Lower lobe of right lung (tissue), 2 donors: ENCODE measurements around the gene MAPK9. TPM values are rescaled to one million over a fixed set of nuclear protein-coding genes. Genes with fewer than 3 reads are reported as not detected.
A peak's percentile ranks its signal among the peaks of the same experiment; 100 is the strongest.

Experiments
- ATAC-seq, 2 donors: fragments of 200-7000 bp; cut with Tn5 transposase; one replicate each; pipeline ENCODE4 v1.9.1; 2020 to 2022; ENCODE audit warnings: mild to moderate bottlenecking in 2 of 2, moderate library complexity in 2 of 2
- DNase-seq: peaks from one replicate; pipeline ENCODE4 v3.0.0-alpha.2; 2020
- H3K27ac ChIP-seq: fragments of 200-600 bp; one replicate; pipeline ENCODE4 v1.8.0; 2022
- H3K27me3 ChIP-seq: fragments of 200-600 bp; one replicate; pipeline ENCODE4 v1.8.0; 2022; ENCODE audit warnings: low read depth
- H3K36me3 ChIP-seq: fragments of 200-600 bp; one replicate; pipeline ENCODE4 v1.8.0; 2022; ENCODE audit warnings: mild to moderate bottlenecking
- H3K4me1 ChIP-seq: fragments of 200-600 bp; one replicate; pipeline ENCODE4 v1.8.0; 2022
- H3K4me3 ChIP-seq: fragments of 200-600 bp; one replicate; pipeline ENCODE4 v1.8.0; 2022; ENCODE audit warnings: mild to moderate bottlenecking
- H3K9me3 ChIP-seq: fragments of 200-600 bp; one replicate; pipeline ENCODE4 v1.8.0; 2022
- intact Hi-C: fragments of 100-400 bp; cut with DNase I; formaldehyde crosslinking; loops from one replicate; pipeline ENCODE4 v1.11.0; 2022
- total RNA-seq: library from RNA; stranded (reverse); fragmentation: NEBNext Ultra II Directional; extraction: Animal tissue kit (Norgen Biotek cat#: 25700); gene quantifications from one replicate; pipeline ENCODE4 v1.2.1, GENCODE V29; 2021
- TF ChIP-seq, protein P1 (sequence below): fragments of 200-600 bp; IDR thresholded peaks from one replicate; pipeline ENCODE4 v1.8.0; 2022; ENCODE audit warnings: antibody characterized with exemption, mild to moderate bottlenecking
- donor health status: DM: no; HTN: yes; CAD: no; lungs with severe emphysema.

Gene MAPK9
- total RNA-seq, 1 donor from 2014 or later = 43.1 TPM

DNA sequence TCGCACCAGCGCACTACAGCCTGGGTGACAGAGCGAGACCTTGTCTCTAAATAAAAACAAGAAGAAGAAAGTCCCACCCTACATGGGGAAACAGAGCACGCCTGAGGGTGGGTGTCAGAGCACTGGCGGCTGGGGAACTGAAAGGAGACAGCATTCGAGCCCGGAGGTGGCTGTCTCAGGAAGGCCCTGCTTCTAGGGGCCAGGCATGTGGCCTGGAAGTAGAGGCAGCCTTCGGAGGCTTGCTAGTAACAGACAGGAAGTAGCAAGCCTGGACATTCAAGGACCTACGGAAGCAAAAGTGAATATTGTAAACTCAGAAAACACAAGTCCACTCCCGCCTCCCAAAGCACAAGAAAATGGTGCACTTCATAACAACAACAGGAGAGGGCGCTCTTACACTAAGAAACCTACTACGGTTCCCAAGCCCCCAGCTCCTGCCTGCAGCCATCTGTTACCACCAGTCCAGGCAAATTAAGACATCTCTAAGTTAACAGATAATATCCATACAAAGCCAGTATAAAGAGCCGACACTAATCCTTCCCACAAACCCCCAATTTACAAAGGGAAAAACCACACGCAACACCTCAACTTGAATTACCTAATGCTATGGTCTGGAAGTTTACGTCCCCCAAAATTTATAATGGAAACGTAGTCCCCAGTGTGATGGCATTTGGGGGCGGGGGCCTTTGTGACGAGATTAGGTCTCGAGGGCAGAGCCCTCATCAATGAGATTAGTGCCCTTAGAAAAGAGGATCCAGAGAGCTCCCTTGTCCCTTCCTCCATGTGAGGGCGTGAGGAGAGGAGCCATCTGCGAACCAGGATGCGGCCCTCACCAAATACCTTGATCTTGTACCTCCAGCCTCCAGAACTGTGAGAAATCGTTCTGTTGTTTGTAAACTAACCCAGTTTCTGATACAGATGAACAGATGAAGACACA is 90.6 kb downstream of the MAPK9 start:
- DNase-seq = no peak
- intact Hi-C loops = no loop called here
- Histone ChIP-seq H3K36me3 (no peaks in the 10 kb centered on the region), H3K27ac (no peak overlapping the region), H3K27me3 (peaks cover 8% of the 10 kb centered on the region), H3K4me3 (no peak overlapping the region), H3K4me1 (no peaks in the 10 kb centered on the region), H3K9me3 (no peaks in the 10 kb centered on the region)
- ATAC-seq = no peak
- TF ChIP-seq, protein P1, sequence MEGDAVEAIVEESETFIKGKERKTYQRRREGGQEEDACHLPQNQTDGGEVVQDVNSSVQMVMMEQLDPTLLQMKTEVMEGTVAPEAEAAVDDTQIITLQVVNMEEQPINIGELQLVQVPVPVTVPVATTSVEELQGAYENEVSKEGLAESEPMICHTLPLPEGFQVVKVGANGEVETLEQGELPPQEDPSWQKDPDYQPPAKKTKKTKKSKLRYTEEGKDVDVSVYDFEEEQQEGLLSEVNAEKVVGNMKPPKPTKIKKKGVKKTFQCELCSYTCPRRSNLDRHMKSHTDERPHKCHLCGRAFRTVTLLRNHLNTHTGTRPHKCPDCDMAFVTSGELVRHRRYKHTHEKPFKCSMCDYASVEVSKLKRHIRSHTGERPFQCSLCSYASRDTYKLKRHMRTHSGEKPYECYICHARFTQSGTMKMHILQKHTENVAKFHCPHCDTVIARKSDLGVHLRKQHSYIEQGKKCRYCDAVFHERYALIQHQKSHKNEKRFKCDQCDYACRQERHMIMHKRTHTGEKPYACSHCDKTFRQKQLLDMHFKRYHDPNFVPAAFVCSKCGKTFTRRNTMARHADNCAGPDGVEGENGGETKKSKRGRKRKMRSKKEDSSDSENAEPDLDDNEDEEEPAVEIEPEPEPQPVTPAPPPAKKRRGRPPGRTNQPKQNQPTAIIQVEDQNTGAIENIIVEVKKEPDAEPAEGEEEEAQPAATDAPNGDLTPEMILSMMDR = peak; percentile 18

DNA sequence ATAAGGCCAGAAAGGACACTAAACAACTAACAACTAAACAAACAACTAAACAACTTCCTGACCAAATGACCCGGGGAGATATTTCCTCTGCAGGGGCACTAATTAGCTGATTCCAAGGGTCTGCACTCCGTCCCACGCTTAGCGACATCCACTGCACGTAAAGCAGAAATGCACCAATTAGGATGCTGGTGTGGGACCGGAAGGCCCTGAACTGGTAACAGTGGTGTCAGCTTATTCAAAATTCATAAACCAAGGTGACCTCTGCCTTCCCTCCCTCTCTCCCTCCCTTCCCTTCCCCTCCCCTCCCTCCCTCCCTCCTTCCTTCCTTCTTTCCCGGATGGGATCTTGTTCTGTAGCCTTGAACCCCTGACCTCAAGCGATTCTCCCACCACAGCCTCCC is 92.5 kb downstream of the MAPK9 start:
- Histone ChIP-seq H3K27me3 (peaks cover 6% of the 10 kb centered on the region), H3K27ac (no peak overlapping the region), H3K4me1 (no peaks in the 10 kb centered on the region), H3K9me3 (no peaks in the 10 kb centered on the region), H3K36me3 (no peaks in the 10 kb centered on the region), H3K4me3 (no peak overlapping the region)
- ATAC-seq (no peak), DNase-seq (no peak)
- intact Hi-C loops = no loop called here
- TF ChIP-seq, protein P1 = no peak

DNA sequence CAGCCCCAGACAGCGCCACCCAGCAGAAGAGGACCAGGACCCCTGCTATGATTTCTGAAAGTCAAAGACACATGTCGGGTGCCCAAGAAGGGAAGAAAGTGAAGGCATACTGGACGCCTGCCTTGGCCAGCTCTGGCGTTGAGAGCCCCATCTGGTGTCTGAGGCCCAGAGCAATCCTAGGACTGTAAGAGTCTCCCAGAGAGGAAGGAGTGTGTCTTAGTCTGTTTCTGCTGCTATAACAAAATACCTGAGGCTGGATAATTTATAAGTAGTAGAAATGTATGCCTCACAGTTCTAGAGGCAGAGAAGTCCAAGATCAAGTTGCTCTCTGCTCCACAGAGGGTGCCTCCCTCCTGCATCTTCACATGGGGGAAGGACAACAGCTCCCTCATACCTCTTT is 93.7 kb downstream of the MAPK9 start:
- intact Hi-C loops = no loop called here
- Histone ChIP-seq H3K4me1 (no peaks in the 10 kb centered on the region), H3K27me3 (peaks cover 4% of the 10 kb centered on the region), H3K36me3 (no peaks in the 10 kb centered on the region), H3K9me3 (no peaks in the 10 kb centered on the region), H3K4me3 (no peak overlapping the region), H3K27ac (no peak overlapping the region)
- TF ChIP-seq, protein P1 = no peak
- DNase-seq (no peak), ATAC-seq (no peak)

DNA sequence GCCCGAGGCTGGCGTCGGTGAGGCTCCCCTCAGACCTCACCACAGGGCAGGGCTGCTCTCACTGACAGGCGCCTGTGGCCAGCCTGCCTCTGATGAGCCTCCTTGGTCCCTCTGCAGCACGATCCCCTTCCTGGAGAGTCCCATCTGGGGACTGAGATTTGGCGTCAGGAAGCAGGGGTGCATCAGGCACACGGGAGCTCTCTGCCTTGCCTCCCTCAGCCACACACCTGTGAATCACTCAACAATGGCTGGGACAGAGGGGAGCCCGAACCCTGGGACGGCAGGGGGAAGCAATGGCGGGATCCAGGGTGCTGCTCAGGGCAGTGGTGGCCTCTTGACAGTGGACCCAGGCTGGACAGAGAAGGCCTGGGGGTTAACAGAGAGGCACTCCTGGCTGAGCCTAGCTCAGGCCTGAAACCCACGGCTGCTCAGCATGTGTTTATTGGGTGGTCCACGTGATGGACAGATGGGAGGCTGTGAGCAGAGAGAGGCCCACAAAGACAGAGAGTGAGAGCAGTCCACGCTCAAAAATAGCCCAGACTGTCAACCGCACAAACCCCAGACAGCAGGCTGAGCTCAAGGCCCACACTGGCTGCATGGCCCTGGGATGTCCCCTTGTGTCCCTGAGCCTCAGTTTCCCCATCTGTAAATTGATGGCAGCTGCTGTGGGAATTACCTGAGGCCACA is 94.7 kb downstream of the MAPK9 start:
- intact Hi-C loops = no loop called here
- no peak overlapping the region for H3K4me3 ChIP-seq
- no peak for DNase-seq
- no peak overlapping the region for H3K27ac ChIP-seq
- peaks cover 3% of the 10 kb centered on the region for H3K27me3 ChIP-seq
- H3K9me3 ChIP-seq = no peaks in the 10 kb centered on the region
- TF ChIP-seq, protein P1 = no peak
- no peaks in the 10 kb centered on the region for H3K36me3 ChIP-seq
- ATAC-seq = peak in 1 of 2 donors; percentile 34
- no peaks in the 10 kb centered on the region for H3K4me1 ChIP-seq

DNA sequence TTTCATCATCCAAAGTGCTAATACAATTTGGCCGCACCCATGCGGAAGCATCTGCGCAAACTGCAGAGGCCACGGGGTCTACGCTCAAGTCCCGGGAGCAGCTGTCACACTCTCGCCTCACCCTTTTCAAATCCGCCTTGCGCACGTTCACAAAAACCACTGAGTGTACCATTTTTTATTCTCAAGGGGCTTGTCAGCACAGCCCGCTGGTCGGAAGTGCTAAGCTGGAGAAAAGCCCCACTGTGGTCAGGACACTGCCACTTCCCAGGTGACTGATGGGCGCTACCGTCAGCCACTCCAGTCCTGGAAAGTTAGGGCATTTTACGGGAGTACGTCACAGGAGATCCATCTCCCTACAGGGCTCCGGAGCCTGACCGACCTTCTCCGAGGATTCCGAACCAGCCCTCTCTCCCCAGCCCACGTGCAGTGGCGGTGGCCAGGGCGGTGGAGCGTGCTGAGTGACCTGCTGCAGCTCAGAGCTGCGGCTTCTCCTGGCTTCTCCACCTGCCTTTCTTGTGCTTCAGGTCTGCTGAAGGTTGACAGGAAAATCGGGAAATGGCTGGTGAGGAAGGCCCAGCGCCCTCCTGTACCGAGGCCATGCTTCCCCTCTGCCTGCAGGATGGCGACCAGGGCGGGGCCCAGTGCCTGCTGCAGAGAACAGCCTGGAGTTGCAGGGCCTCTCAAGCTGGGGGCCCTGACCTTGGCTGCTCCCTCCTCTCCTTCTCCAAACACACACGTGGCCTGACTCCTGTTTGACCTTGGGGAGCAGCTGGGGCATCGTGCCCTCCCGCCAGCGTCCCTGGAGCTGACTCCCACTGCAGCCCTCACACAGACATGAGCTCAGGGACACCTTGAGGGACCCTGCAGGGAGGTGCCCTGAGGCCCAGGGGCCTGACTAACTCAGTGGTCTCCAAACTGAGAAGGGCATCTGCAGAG is 97.2 kb downstream of the MAPK9 start:
- H3K27ac ChIP-seq = no peak overlapping the region
- H3K27me3 ChIP-seq = peaks cover 3% of the 10 kb centered on the region
- intact Hi-C loops = no loop called here
- H3K4me3 ChIP-seq = no peak overlapping the region
- DNase-seq = no peak
- TF ChIP-seq, protein P1 = no peak
- no peaks in the 10 kb centered on the region for H3K4me1 ChIP-seq
- no peaks in the 10 kb centered on the region for H3K36me3 ChIP-seq
- ATAC-seq = peak in 1 of 2 donors; percentile 47
- H3K9me3 ChIP-seq = no peaks in the 10 kb centered on the region
